ENCODE measurements around the gene BCL11B.

BCL11B gene

GRCh38 chr14:99252940-99253868 lies 18.8 kb downstream of the BCL11B start:
- DNase-seq = peak; percentile 13

- no peak for DNase-seq
These were observed 19.5 kb downstream of the BCL11B start for GRCh38 chr14:99252443-99252939.

GRCh38 chr14:99251721-99252120 lies 20.3 kb downstream of the BCL11B start:
- no peak for DNase-seq

- DNase-seq = no peak
These were observed 21.3 kb downstream of the BCL11B start for GRCh38 chr14:99250636-99251208.

- DNase-seq = no peak
These were observed 22.6 kb downstream of the BCL11B start for GRCh38 chr14:99249389-99249788.

- no peak for DNase-seq
These were observed 23.2 kb downstream of the BCL11B start for GRCh38 chr14:99248761-99249171.

GRCh38 chr14:99247772-99248171 lies 24.2 kb downstream of the BCL11B start:
- no peak for DNase-seq

- no peak for DNase-seq
These were observed 24.8 kb downstream of the BCL11B start for GRCh38 chr14:99247101-99247729.

- DNase-seq = no peak
These were observed 25.4 kb downstream of the BCL11B start for GRCh38 chr14:99246536-99247097.

- no peak for DNase-seq
These were observed 26.2 kb downstream of the BCL11B start for GRCh38 chr14:99245564-99246511.

GRCh38 chr14:99244941-99245563 lies 26.9 kb downstream of the BCL11B start:
- no peak for DNase-seq

- no peak for DNase-seq
These were observed 27.6 kb downstream of the BCL11B start for GRCh38 chr14:99244367-99244901.

- no peak for DNase-seq
These were observed 28.9 kb downstream of the BCL11B start for GRCh38 chr14:99242816-99243721.

GRCh38 chr14:99242238-99242637 lies 29.8 kb downstream of the BCL11B start:
- DNase-seq = no peak

GRCh38 chr14:99241325-99242010 lies 30.5 kb downstream of the BCL11B start:
- DNase-seq = no peak

GRCh38 chr14:99240627-99241324 lies 31.2 kb downstream of the BCL11B start:
- no peak for DNase-seq

- no peak for DNase-seq
These were observed 32.3 kb downstream of the BCL11B start for GRCh38 chr14:99239661-99240092.

GRCh38 chr14:99238216-99238615 lies 33.8 kb downstream of the BCL11B start:
- no peak for DNase-seq

- DNase-seq = no peak
These were observed 34.7 kb downstream of the BCL11B start for GRCh38 chr14:99237288-99237687.

All from NCI-H2171 treated with DMSO at 0.1 percent for 48 hours (cell line).